Fibroblast of lung (primary cell): ENCODE results near the gene CAMK2G.

Source experiments
- EZH2 ChIP-seq: IDR thresholded peaks from 2 replicates; pipeline ENCODE4 v1.5.1; 2012; ENCODE audit warnings: low read length, control low read depth, mild to moderate bottlenecking; ENCODE audit errors: missing control alignments
- TF ChIP-seq, protein P1 (sequence below), 2 donors: IDR thresholded peaks in 1 of 2; conservative IDR thresholded peaks in 1 of 2; 1 replicate in 1 of 2; 2 replicates in 1 of 2; pipeline ENCODE4 v1.5.1; 2011 to 2012; ENCODE audit warnings: low read length in 2 of 2, control low read depth in 1 of 2, inconsistent platforms in 1 of 2, low read depth in 1 of 2, mild to moderate bottlenecking in 1 of 2

- TF ChIP-seq, protein P1, sequence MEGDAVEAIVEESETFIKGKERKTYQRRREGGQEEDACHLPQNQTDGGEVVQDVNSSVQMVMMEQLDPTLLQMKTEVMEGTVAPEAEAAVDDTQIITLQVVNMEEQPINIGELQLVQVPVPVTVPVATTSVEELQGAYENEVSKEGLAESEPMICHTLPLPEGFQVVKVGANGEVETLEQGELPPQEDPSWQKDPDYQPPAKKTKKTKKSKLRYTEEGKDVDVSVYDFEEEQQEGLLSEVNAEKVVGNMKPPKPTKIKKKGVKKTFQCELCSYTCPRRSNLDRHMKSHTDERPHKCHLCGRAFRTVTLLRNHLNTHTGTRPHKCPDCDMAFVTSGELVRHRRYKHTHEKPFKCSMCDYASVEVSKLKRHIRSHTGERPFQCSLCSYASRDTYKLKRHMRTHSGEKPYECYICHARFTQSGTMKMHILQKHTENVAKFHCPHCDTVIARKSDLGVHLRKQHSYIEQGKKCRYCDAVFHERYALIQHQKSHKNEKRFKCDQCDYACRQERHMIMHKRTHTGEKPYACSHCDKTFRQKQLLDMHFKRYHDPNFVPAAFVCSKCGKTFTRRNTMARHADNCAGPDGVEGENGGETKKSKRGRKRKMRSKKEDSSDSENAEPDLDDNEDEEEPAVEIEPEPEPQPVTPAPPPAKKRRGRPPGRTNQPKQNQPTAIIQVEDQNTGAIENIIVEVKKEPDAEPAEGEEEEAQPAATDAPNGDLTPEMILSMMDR (conservative IDR thresholded peaks at IDR 0.05 in 1 of 2, IDR thresholded peaks at IDR 0.05 in 1 of 2; ENCODE audit: low read depth in 1 of 2, low read length in 2 of 2), result no peak
- no peak for TF ChIP-seq EZH2
These were observed 9.3 kb downstream of the CAMK2G start for GRCh38 chr10:73865107-73865458.
